C4-2B (cell line): ENCODE measurements around the gene UTP3.

Source experiments
- ZFX ChIP-seq: fragments of 450-650 bp; IDR thresholded peaks from 2 replicates; pipeline ENCODE4 v1.6.1; 2017
- TF ChIP-seq, protein P1 (sequence below): fragments of 450-650 bp; conservative IDR thresholded peaks from 2 replicates; pipeline ENCODE4 v1.5.1; 2017; ENCODE audit warnings: mild to moderate bottlenecking

DNA sequence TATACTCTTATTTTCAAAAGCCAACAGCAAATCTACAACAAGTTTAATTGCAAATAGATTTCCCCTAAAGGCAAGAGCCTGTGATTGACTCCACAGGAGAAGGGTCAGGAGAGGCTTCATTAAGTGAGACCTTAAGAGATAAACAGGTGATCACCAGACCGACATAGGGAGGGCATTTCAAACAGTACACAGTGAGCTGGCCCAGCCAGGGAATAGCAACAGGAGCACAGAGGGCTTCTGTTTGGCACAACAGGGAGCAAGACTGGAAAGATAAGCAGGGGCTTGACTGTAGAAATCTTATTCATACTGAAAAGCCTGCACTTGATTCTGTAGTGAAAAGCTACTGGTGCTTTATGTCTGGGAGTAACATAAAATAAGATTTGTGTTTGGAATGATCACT is 37.3 kb downstream of the UTP3 start:
- TF ChIP-seq, protein P1, sequence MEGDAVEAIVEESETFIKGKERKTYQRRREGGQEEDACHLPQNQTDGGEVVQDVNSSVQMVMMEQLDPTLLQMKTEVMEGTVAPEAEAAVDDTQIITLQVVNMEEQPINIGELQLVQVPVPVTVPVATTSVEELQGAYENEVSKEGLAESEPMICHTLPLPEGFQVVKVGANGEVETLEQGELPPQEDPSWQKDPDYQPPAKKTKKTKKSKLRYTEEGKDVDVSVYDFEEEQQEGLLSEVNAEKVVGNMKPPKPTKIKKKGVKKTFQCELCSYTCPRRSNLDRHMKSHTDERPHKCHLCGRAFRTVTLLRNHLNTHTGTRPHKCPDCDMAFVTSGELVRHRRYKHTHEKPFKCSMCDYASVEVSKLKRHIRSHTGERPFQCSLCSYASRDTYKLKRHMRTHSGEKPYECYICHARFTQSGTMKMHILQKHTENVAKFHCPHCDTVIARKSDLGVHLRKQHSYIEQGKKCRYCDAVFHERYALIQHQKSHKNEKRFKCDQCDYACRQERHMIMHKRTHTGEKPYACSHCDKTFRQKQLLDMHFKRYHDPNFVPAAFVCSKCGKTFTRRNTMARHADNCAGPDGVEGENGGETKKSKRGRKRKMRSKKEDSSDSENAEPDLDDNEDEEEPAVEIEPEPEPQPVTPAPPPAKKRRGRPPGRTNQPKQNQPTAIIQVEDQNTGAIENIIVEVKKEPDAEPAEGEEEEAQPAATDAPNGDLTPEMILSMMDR: no peak
- TF ChIP-seq ZFX: no peak
